OCI-LY1 (cell line): ENCODE measurements around the gene SLC39A11.

Experiments
- H2AFZ ChIP-seq: fragments of 200-600 bp; sonication (generic), shearing (Covaris generic); 2 replicates; pipeline ENCODE4 v1.6.0; 2014; ENCODE audit warnings: antibody characterized with exemption, mild to moderate bottlenecking, low read length
- H3F3A ChIP-seq: fragments of 200-600 bp; sonication (generic), shearing (Covaris generic); 2 replicates; pipeline ENCODE4 v1.6.0; 2014; ENCODE audit warnings: mild to moderate bottlenecking, antibody characterized with exemption, low read length, moderate library complexity; ENCODE audit not compliant: insufficient read depth
- H3K27ac ChIP-seq: fragments of 200-600 bp; sonication (generic); 2 replicates; pipeline ENCODE4 v1.5.1; 2014; ENCODE audit warnings: low read length, mixed run types, mild to moderate bottlenecking, low read depth; ENCODE audit not compliant: poor library complexity, severe bottlenecking
- H3K27me3 ChIP-seq: fragments of 200-600 bp; sonication (generic); 2 replicates; pipeline ENCODE4 v1.6.0; 2014; ENCODE audit warnings: antibody characterized with exemption, mild to moderate bottlenecking, low read length, moderate library complexity; ENCODE audit not compliant: insufficient read depth
- H3K36me3 ChIP-seq: fragments of 200-600 bp; sonication (generic); 2 replicates; pipeline ENCODE4 v1.6.1; 2014; ENCODE audit warnings: mild to moderate bottlenecking, antibody characterized with exemption, low read length, moderate library complexity, mixed read lengths; ENCODE audit not compliant: insufficient read depth
- H3K4me1 ChIP-seq: fragments of 200-600 bp; sonication (generic); 2 replicates; pipeline ENCODE4 v1.5.1; 2014; ENCODE audit warnings: mild to moderate bottlenecking, low read length, moderate library complexity; ENCODE audit not compliant: insufficient read depth, severe bottlenecking
- H3K4me2 ChIP-seq: fragments of 200-600 bp; sonication (generic), shearing (Covaris generic); 2 replicates; pipeline ENCODE4 v1.6.1; 2014; ENCODE audit warnings: low read length
- H3K4me3 ChIP-seq: fragments of 200-600 bp; sonication (generic); 2 replicates; pipeline ENCODE4 v1.5.1; 2014; ENCODE audit warnings: low read length, low read depth, mild to moderate bottlenecking, mixed read lengths; ENCODE audit not compliant: poor library complexity, severe bottlenecking
- H3K79me2 ChIP-seq: fragments of 200-600 bp; shearing (Covaris generic); 2 replicates; pipeline ENCODE4 v1.6.1; 2016; ENCODE audit warnings: mixed run types, low read length, mixed read lengths; ENCODE audit not compliant: insufficient read depth
- H3K9ac ChIP-seq: fragments of 200-600 bp; sonication (generic), shearing (Covaris generic); 2 replicates; pipeline ENCODE4 v1.6.1; 2014; ENCODE audit warnings: mild to moderate bottlenecking, low read length, mixed read lengths
- H3K9me2 ChIP-seq: fragments of 200-600 bp; sonication (generic), shearing (Covaris generic); 2 replicates; pipeline ENCODE4 v1.6.1; 2014; ENCODE audit warnings: low read depth, mild to moderate bottlenecking, low read length, mixed read lengths
- H3K9me3 ChIP-seq: fragments of 200-600 bp; shearing (Covaris generic); 2 replicates; pipeline ENCODE4 v1.6.1; 2014; ENCODE audit warnings: low read length, mixed read lengths
- H4K20me1 ChIP-seq: fragments of 200-600 bp; sonication (generic), shearing (Covaris generic); 2 replicates; pipeline ENCODE4 v1.6.0; 2016; ENCODE audit warnings: mild to moderate bottlenecking, low read length; ENCODE audit not compliant: insufficient read depth
- CTCF ChIP-seq: fragments of 200-600 bp; sonication (generic), shearing (Covaris generic); IDR thresholded peaks from 2 replicates; pipeline ENCODE4 v1.5.1; 2017; ENCODE audit warnings: mild to moderate bottlenecking, antibody characterized with exemption, low read length, moderate library complexity, mixed read lengths
- EZH2 ChIP-seq: fragments of 200-600 bp; sonication (generic), shearing (Covaris generic); IDR thresholded peaks from 2 replicates; pipeline ENCODE4 v1.8.0; 2017; ENCODE audit warnings: borderline replicate concordance, mixed run types, mild to moderate bottlenecking, antibody characterized with exemption, low read length, moderate library complexity, mixed read lengths

The SLC39A11 gene

GRCh38 chr17:72955391-72956140 lies 136.9 kb downstream of the SLC39A11 start:
- H3K9ac ChIP-seq: no peak overlapping the region
- H3K9me2 ChIP-seq: no peaks in the 10 kb centered on the region
- no peaks in the 10 kb centered on the region for H3K27me3 ChIP-seq
- TF ChIP-seq CTCF (no peak), EZH2 (no peak)
- no peaks in the 10 kb centered on the region for H3K4me1 ChIP-seq
- H3K9me3 ChIP-seq: no peaks in the 10 kb centered on the region
- H3K79me2 ChIP-seq: no peaks in the 10 kb centered on the region
- H3K4me2 ChIP-seq: no peak overlapping the region
- no peak overlapping the region for H3K27ac ChIP-seq
- no peaks in the 10 kb centered on the region for H4K20me1 ChIP-seq
- H2AFZ ChIP-seq: no peak overlapping the region
- no peaks in the 10 kb centered on the region for H3K36me3 ChIP-seq
- no peaks in the 10 kb centered on the region for H3F3A ChIP-seq
- H3K4me3 ChIP-seq: no peak overlapping the region

- no peaks in the 10 kb centered on the region for H3F3A ChIP-seq
- H3K27me3 ChIP-seq: no peaks in the 10 kb centered on the region
- H3K9me2 ChIP-seq: no peaks in the 10 kb centered on the region
- H2AFZ ChIP-seq: no peak overlapping the region
- H3K79me2 ChIP-seq: no peaks in the 10 kb centered on the region
- H4K20me1 ChIP-seq: no peaks in the 10 kb centered on the region
- H3K36me3 ChIP-seq: no peaks in the 10 kb centered on the region
- no peak overlapping the region for H3K27ac ChIP-seq
- H3K9ac ChIP-seq: no peak overlapping the region
- no peaks in the 10 kb centered on the region for H3K4me1 ChIP-seq
- no peaks in the 10 kb centered on the region for H3K9me3 ChIP-seq
- TF ChIP-seq CTCF (no peak), EZH2 (no peak)
- H3K4me2 ChIP-seq: no peak overlapping the region
- no peak overlapping the region for H3K4me3 ChIP-seq
Measured at GRCh38 chr17:72954579-72954978, 137.9 kb downstream of the SLC39A11 start.

GRCh38 chr17:72953621-72954020 lies 138.9 kb downstream of the SLC39A11 start:
- H4K20me1 ChIP-seq: no peaks in the 10 kb centered on the region
- H3F3A ChIP-seq: no peaks in the 10 kb centered on the region
- H3K9me2 ChIP-seq: no peaks in the 10 kb centered on the region
- H3K27ac ChIP-seq: no peak overlapping the region
- H3K4me3 ChIP-seq: no peak overlapping the region
- H3K9ac ChIP-seq: no peak overlapping the region
- no peak overlapping the region for H3K4me2 ChIP-seq
- H3K4me1 ChIP-seq: no peaks in the 10 kb centered on the region
- no peaks in the 10 kb centered on the region for H3K27me3 ChIP-seq
- H2AFZ ChIP-seq: no peak overlapping the region
- no peaks in the 10 kb centered on the region for H3K9me3 ChIP-seq
- no peaks in the 10 kb centered on the region for H3K36me3 ChIP-seq
- no peaks in the 10 kb centered on the region for H3K79me2 ChIP-seq
- TF ChIP-seq CTCF (no peak), EZH2 (no peak)
